Trophoblast cell (in vitro differentiated cells and primary cell): Measurements from ENCODE around the gene DOK5.

ENCODE experiments used
- DNase-seq, 2 donors: peaks; one replicate each; pipeline ENCODE4 v3.0.0-alpha.2; 2016
- H2AFZ ChIP-seq: 2 replicates; pipeline ENCODE4 v1.6.1; 2013; ENCODE audit warnings: low read length, moderate library complexity, mild to moderate bottlenecking; ENCODE audit not compliant: insufficient read depth, poor library complexity
- H2AK5ac ChIP-seq: 2 replicates; pipeline ENCODE4 v1.6.1; 2013; ENCODE audit warnings: mild to moderate bottlenecking, low read length
- H2BK120ac ChIP-seq: 2 replicates; pipeline ENCODE4 v1.6.1; 2013; ENCODE audit warnings: low read length, mild to moderate bottlenecking, moderate library complexity; ENCODE audit not compliant: insufficient read depth, poor library complexity
- H2BK12ac ChIP-seq: 2 replicates; pipeline ENCODE4 v1.6.1; 2013; ENCODE audit warnings: mild to moderate bottlenecking, low read length, moderate library complexity
- H2BK5ac ChIP-seq: 2 replicates; pipeline ENCODE4 v1.6.1; 2013; ENCODE audit warnings: low read length, low read depth, moderate library complexity, mild to moderate bottlenecking; ENCODE audit not compliant: poor library complexity
- H3K14ac ChIP-seq: 2 replicates; pipeline ENCODE4 v1.6.1; 2013; ENCODE audit warnings: mild to moderate bottlenecking, low read length
- H3K18ac ChIP-seq: 2 replicates; pipeline ENCODE4 v1.6.1; 2013; ENCODE audit warnings: mild to moderate bottlenecking, low read length
- H3K23ac ChIP-seq: 2 replicates; pipeline ENCODE4 v1.6.1; 2013; ENCODE audit warnings: low read length
- H3K27ac ChIP-seq: 2 replicates; pipeline ENCODE4 v1.5.1; 2013; ENCODE audit warnings: low read depth, mild to moderate bottlenecking, inconsistent platforms, low read length, moderate library complexity
- H3K27me3 ChIP-seq: 2 replicates; pipeline ENCODE4 v1.6.1; 2013; ENCODE audit warnings: inconsistent platforms, mild to moderate bottlenecking, low read length, moderate library complexity; ENCODE audit not compliant: insufficient read depth
- H3K36me3 ChIP-seq, 2 experiments: 1 replicate in 1 of 2; 2 replicates in 1 of 2; pipeline ENCODE4 v1.6.1; 2013; ENCODE audit warnings: low read length in 2 of 2, mild to moderate bottlenecking in 2 of 2, moderate library complexity in 1 of 2; ENCODE audit not compliant: insufficient read depth in 2 of 2, control insufficient read depth in 1 of 2
- H3K4ac ChIP-seq: 2 replicates; pipeline ENCODE4 v1.6.1; 2013; ENCODE audit warnings: low read depth, mild to moderate bottlenecking, low read length, moderate library complexity
- H3K4me1 ChIP-seq, 2 experiments: 1 replicate in 1 of 2; 2 replicates in 1 of 2; pipeline ENCODE4 v1.6.1; 2013; ENCODE audit warnings: low read length in 2 of 2, mild to moderate bottlenecking in 2 of 2, moderate library complexity in 1 of 2; ENCODE audit not compliant: insufficient read depth in 2 of 2, control insufficient read depth in 1 of 2
- H3K4me2 ChIP-seq: 2 replicates; pipeline ENCODE4 v1.6.1; 2013; ENCODE audit warnings: inconsistent platforms, mild to moderate bottlenecking, low read length, moderate library complexity
- H3K4me3 ChIP-seq: 2 replicates; pipeline ENCODE4 v1.5.1; 2013; ENCODE audit warnings: mild to moderate bottlenecking, low read depth, low read length, inconsistent platforms
- H3K79me1 ChIP-seq: one replicate; pipeline ENCODE4 v1.6.1; 2013; ENCODE audit warnings: low read length
- H3K79me2 ChIP-seq: 2 replicates; pipeline ENCODE4 v1.6.1; 2013; ENCODE audit warnings: low read length, mild to moderate bottlenecking; ENCODE audit not compliant: control insufficient read depth, insufficient read depth, poor library complexity
- H3K9ac ChIP-seq: 2 replicates; pipeline ENCODE4 v1.6.1; 2013; ENCODE audit warnings: mild to moderate bottlenecking, low read length
- H3K9me3 ChIP-seq: 2 replicates; pipeline ENCODE4 v1.6.1; 2013; ENCODE audit warnings: low read depth, mild to moderate bottlenecking, control low read depth, inconsistent platforms, low read length; ENCODE audit not compliant: insufficient read depth
- H4K12ac ChIP-seq: 2 replicates; pipeline ENCODE4 v1.6.1; 2013; ENCODE audit warnings: low read depth, mild to moderate bottlenecking, low read length, moderate library complexity
- H4K8ac ChIP-seq: 2 replicates; pipeline ENCODE4 v1.6.1; 2013; ENCODE audit warnings: low read depth, mild to moderate bottlenecking, low read length, moderate library complexity
- H4K91ac ChIP-seq: one replicate; pipeline ENCODE4 v1.6.1; 2013; ENCODE audit warnings: low read depth, mild to moderate bottlenecking, low read length, moderate library complexity
- WGBS: extraction: QIAGEN DNeasy Blood & Tissue Kit; methylation state at CpG from one replicate; pipeline ENCODE4 v1.1.7; 2013; ENCODE audit warnings: missing lambda C conversion rate; ENCODE audit not compliant: insufficient read length, insufficient coverage; ENCODE audit errors: extremely low coverage; 5-methylcytosine and 5-hydroxymethylcytosine counted together

Gene DOK5

GRCh38 chr20:54630582-54630981, 155.2 kb downstream of the DOK5 start:
- no peak overlapping the region for H3K18ac ChIP-seq
- no peak overlapping the region for H3K27ac ChIP-seq
- H4K91ac ChIP-seq, result no peak overlapping the region
- H3K4me3 ChIP-seq, result no peak overlapping the region
- H2BK12ac ChIP-seq, result no peak overlapping the region
- H3K9me3 ChIP-seq, result no peaks in the 10 kb centered on the region
- H3K79me1 ChIP-seq, result no peaks in the 10 kb centered on the region
- no peak for DNase-seq
- no peak overlapping the region for H3K14ac ChIP-seq
- H4K12ac ChIP-seq, result no peak overlapping the region
- H2BK120ac ChIP-seq, result no peak overlapping the region
- H3K36me3 ChIP-seq, result no peaks in the 10 kb centered on the region
- no peaks in the 10 kb centered on the region for H3K27me3 ChIP-seq
- H2AFZ ChIP-seq, result no peak overlapping the region
- H4K8ac ChIP-seq, result no peak overlapping the region
- no CpG with 5 or more reads among the region's 4 CpGs for WGBS
- no peak overlapping the region for H3K4me2 ChIP-seq
- no peak overlapping the region for H2AK5ac ChIP-seq
- no peaks in the 10 kb centered on the region for H3K79me2 ChIP-seq
- H3K23ac ChIP-seq, result no peak overlapping the region
- no peak overlapping the region for H3K9ac ChIP-seq
- H2BK5ac ChIP-seq, result no peak overlapping the region
- peaks cover 0 to 2% of the 10 kb centered on the region in 2 experiments for H3K4me1 ChIP-seq
- no peak overlapping the region for H3K4ac ChIP-seq

DNA sequence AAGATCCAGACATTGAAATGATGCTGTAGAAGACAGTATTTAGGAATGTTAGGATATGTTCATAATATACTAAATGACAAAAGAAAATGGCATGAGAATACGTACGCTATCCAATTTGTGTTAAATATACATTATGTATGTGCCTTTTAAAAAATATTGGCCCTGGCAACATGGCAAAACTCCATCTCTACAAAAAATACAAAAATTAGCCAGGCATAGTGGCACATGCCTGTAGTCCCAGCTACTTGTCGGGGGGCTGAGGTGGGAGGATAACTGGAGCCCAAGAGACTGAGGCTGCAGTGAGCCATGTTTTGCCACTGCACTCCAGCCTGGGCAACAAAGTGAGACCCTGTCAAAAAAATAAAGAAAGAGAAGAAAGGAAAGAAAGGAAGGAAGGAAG, 155.7 kb downstream of the DOK5 start:
- Histone ChIP-seq H3K9me3 (no peaks in the 10 kb centered on the region), H3K18ac (no peak overlapping the region), H3K4me1 (peaks cover 0 to 2% of the 10 kb centered on the region in 2 experiments), H3K14ac (no peak overlapping the region), H3K9ac (no peak overlapping the region), H3K4me2 (no peak overlapping the region), H2AFZ (no peak overlapping the region), H3K79me1 (no peaks in the 10 kb centered on the region), H2BK120ac (no peak overlapping the region), H2BK5ac (no peak overlapping the region), H3K79me2 (no peaks in the 10 kb centered on the region), H4K8ac (no peak overlapping the region), H3K4me3 (no peak overlapping the region), H3K4ac (no peak overlapping the region), H4K91ac (no peak overlapping the region), H4K12ac (no peak overlapping the region), H2AK5ac (no peak overlapping the region), H2BK12ac (no peak overlapping the region), H3K27me3 (no peaks in the 10 kb centered on the region), H3K23ac (no peak overlapping the region), H3K36me3 (no peaks in the 10 kb centered on the region), H3K27ac (no peak overlapping the region)
- DNase-seq, result no peak
- no CpG with 5 or more reads among the region's 3 CpGs for WGBS

DNA sequence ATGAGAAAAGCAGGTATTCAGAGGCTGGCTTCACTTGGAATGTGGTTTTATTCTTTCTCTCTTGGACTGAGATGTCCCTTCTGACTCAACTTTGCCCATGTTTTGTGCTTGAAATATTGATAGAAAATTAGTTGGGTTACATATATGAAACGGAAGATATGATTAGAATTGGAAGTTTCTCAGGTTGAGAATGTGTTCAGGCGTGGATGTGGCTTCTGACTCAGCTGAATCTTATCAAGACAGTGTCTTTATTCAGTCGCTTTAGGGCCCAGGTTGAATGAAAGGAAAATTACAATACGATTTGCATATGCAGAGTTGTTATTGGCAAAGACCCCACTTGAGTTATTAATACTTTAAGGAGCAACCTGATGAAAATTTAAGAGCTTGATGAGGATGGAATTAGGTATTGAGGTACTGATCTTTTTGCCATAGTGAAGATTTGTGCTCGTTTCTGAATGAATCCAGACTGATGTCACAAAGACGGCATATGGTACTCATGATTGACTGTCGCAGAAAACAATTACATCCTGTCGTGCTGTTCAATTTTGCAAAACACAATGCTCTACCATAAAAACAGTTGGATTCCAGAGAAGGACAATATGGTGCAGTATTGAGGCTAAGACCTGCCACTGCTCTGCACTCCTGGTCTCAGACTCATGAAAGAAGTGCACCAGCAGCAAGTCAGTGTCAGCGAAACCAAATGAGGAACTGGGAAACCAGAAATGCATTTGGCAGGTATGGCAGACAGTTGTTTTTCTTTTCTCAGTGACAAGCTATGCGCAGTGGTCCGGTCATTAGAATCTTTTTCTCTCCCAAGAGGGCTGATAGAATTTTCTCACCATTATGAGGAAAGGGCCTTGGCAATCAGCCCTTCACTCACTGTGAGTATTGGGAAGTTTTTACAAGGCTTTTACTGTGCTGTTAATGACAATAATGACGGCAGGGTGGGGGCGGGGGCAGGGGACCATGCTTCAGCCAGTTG, 158.3 kb downstream of the DOK5 start:
- no peak overlapping the region for H3K4ac ChIP-seq
- no peaks in the 10 kb centered on the region for H3K9me3 ChIP-seq
- no peak overlapping the region for H4K91ac ChIP-seq
- no peak overlapping the region for H3K18ac ChIP-seq
- H3K36me3 ChIP-seq, result no peaks in the 10 kb centered on the region
- no peaks in the 10 kb centered on the region for H3K27me3 ChIP-seq
- no peak overlapping the region for H3K27ac ChIP-seq
- H3K4me3 ChIP-seq, result no peak overlapping the region
- no peak overlapping the region for H3K9ac ChIP-seq
- 100% methylated on average over 1 of the region's 13 CpGs for WGBS
- no peak overlapping the region for H2BK5ac ChIP-seq
- no peak overlapping the region for H2BK12ac ChIP-seq
- no peak overlapping the region for H4K12ac ChIP-seq
- H3K79me2 ChIP-seq, result no peaks in the 10 kb centered on the region
- no peaks in the 10 kb centered on the region for H3K79me1 ChIP-seq
- DNase-seq, result peak in 1 of 2 donors; percentile 18
- no peak overlapping the region for H2AK5ac ChIP-seq
- no peak overlapping the region for H2BK120ac ChIP-seq
- H3K14ac ChIP-seq, result no peak overlapping the region
- no peak overlapping the region for H3K4me2 ChIP-seq
- H3K4me1 ChIP-seq, result peaks cover 0 to 2% of the 10 kb centered on the region in 2 experiments
- no peak overlapping the region for H3K23ac ChIP-seq
- no peak overlapping the region for H2AFZ ChIP-seq
- no peak overlapping the region for H4K8ac ChIP-seq

- Histone ChIP-seq H4K12ac (no peak overlapping the region), H3K4me2 (no peak overlapping the region), H3K9ac (no peak overlapping the region), H3K23ac (no peak overlapping the region), H2BK120ac (no peak overlapping the region), H3K27ac (no peak overlapping the region), H4K8ac (no peak overlapping the region), H2BK5ac (no peak overlapping the region), H3K4me1 (peaks cover 0 to 2% of the 10 kb centered on the region in 2 experiments), H4K91ac (no peak overlapping the region), H3K4me3 (no peak overlapping the region), H3K4ac (no peak overlapping the region), H2AK5ac (no peak overlapping the region), H3K27me3 (no peaks in the 10 kb centered on the region), H3K36me3 (no peaks in the 10 kb centered on the region), H2AFZ (no peak overlapping the region), H3K14ac (no peak overlapping the region), H2BK12ac (no peak overlapping the region), H3K18ac (no peak overlapping the region), H3K79me1 (no peaks in the 10 kb centered on the region), H3K9me3 (no peaks in the 10 kb centered on the region), H3K79me2 (no peaks in the 10 kb centered on the region)
- WGBS, result no CpG with 5 or more reads among the region's 5 CpGs
- no peak for DNase-seq
These were observed 161.2 kb downstream of the DOK5 start for GRCh38 chr20:54636575-54636974.
